Upper lobe of left lung (tissue), 6 donors: ENCODE results near the gene MYOD1. TPM values are rescaled to one million over a fixed set of nuclear protein-coding genes. Genes with fewer than 3 reads are reported as not detected.

Experiments used
- ATAC-seq, 2 donors: fragments of 200-7000 bp; cut with Tn5 transposase; one replicate each; pipeline ENCODE4 v1.9.1; 2022; ENCODE audit warnings: mild to moderate bottlenecking in 2 of 2, moderate library complexity in 2 of 2; ENCODE audit not compliant: low FRiP score in 2 of 2
- DNase-seq, 2 donors: peaks; one replicate each; pipeline ENCODE4 v3.0.0-alpha.2; 2019 to 2020
- H3K27ac ChIP-seq, 4 donors: fragments of 200-600 bp; sonication (generic); one replicate each; pipeline ENCODE4 v1.5.1; 2016 to 2019
- H3K27me3 ChIP-seq, 4 donors: fragments of 200-600 bp; sonication (generic); one replicate each; pipeline ENCODE4 v1.5.1; 2017 to 2019
- H3K36me3 ChIP-seq, 4 donors: fragments of 200-600 bp; sonication (generic); one replicate each; pipeline ENCODE4 v1.5.1; 2016 to 2019
- H3K4me1 ChIP-seq, 4 donors: fragments of 200-600 bp; sonication (generic); one replicate each; pipeline ENCODE4 v1.5.1; 2018 to 2019
- H3K4me3 ChIP-seq, 4 donors: fragments of 200-600 bp; sonication (generic); one replicate each; pipeline ENCODE4 v1.5.1; 2017 to 2019; ENCODE audit warnings: mild to moderate bottlenecking in 2 of 4, moderate library complexity in 1 of 4
- H3K9me3 ChIP-seq, 4 donors: fragments of 200-600 bp; sonication (generic); one replicate each; pipeline ENCODE4 v1.5.1; 2018 to 2019
- EP300 ChIP-seq, 4 donors: sonication (generic); formaldehyde crosslinking; IDR thresholded peaks; one replicate each; pipeline ENCODE4 v1.5.1; 2017; ENCODE audit warnings: antibody characterized with exemption in 4 of 4, control low read depth in 2 of 4
- POLR2A ChIP-seq, 4 donors: fragments of 450-650 bp; IDR thresholded peaks; one replicate each; pipeline ENCODE4 v1.5.1; 2016 to 2017; ENCODE audit warnings: antibody characterized with exemption in 4 of 4, mild to moderate bottlenecking in 2 of 4
- POLR2AphosphoS5 ChIP-seq, 2 donors: sonication (generic); formaldehyde crosslinking; IDR thresholded peaks; one replicate each; pipeline ENCODE4 v1.5.1; 2017; ENCODE audit warnings: antibody characterized with exemption in 2 of 2
- WGBS, 2 donors: methylation state at CpG; one replicate each; pipeline ENCODE4 v1.1.5; 2017 to 2018; 5-methylcytosine and 5-hydroxymethylcytosine counted together
- total RNA-seq, 6 donors: library from RNA; depleted of rRNA in 4 of 6; stranded (reverse); fragments of >200 nt in 4 of 6; gene quantifications; one replicate each; pipeline versions ENCODE4 v1.1.0 to v1.2.1, GENCODE V29; 2016 to 2021
- TF ChIP-seq, protein P1 (sequence below), 6 experiments: fragments of 450-650 bp in 4 of 6; fragments of 200-600 bp in 2 of 6; sonication (generic) in 2 of 6; IDR thresholded peaks; one replicate each; pipeline ENCODE4 v1.5.1; 2016 to 2019; ENCODE audit warnings: antibody characterized with exemption in 6 of 6
- donor health status: DM: no; HTN: no; CAD: no; lungs with moderate emphysema.
- donor health status: DM: no; HTN: yes; CAD: no; lungs with severe emphysema.

MYOD1 gene
- total RNA-seq, 6 donors from 2014 or later, result not detected

DNA sequence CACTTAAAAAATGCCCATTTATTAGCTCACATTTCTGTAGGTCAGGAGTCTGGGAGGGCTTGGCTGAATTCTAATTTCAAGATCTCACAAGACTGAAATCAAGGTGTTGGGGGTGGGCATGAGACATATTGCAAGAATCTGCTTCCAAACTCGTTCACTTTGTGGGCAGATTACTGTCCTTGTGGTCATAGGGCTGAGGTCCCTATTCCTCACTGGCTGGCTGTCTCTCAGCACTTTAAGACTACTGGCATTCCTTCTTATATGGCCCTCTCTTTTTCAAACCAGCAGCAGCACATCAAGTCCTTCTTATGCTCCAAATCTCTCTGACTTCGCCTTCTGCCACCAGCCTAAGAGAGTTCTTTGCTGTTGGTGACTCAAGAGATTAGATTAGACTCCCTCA, 27.8 kb upstream of the MYOD1 start:
- ATAC-seq, result no peak
- 54 to 64% methylated on average over 2 of the region's 2 CpGs for WGBS, 2 donors
- no peaks in the 10 kb centered on the region for H3K36me3 ChIP-seq
- no peak overlapping the region for H3K4me3 ChIP-seq
- no peak overlapping the region for H3K27ac ChIP-seq
- peaks cover 0 to 6% (median 0%) of the 10 kb centered on the region in 4 donors for H3K4me1 ChIP-seq
- no peaks in the 10 kb centered on the region for H3K9me3 ChIP-seq
- TF ChIP-seq POLR2AphosphoS5 (IDR thresholded peaks at IDR 0.05) (no peak), POLR2A (IDR thresholded peaks at IDR 0.05) (no peak), EP300 (IDR thresholded peaks at IDR 0.05) (no peak)
- TF ChIP-seq, protein P1, sequence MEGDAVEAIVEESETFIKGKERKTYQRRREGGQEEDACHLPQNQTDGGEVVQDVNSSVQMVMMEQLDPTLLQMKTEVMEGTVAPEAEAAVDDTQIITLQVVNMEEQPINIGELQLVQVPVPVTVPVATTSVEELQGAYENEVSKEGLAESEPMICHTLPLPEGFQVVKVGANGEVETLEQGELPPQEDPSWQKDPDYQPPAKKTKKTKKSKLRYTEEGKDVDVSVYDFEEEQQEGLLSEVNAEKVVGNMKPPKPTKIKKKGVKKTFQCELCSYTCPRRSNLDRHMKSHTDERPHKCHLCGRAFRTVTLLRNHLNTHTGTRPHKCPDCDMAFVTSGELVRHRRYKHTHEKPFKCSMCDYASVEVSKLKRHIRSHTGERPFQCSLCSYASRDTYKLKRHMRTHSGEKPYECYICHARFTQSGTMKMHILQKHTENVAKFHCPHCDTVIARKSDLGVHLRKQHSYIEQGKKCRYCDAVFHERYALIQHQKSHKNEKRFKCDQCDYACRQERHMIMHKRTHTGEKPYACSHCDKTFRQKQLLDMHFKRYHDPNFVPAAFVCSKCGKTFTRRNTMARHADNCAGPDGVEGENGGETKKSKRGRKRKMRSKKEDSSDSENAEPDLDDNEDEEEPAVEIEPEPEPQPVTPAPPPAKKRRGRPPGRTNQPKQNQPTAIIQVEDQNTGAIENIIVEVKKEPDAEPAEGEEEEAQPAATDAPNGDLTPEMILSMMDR (IDR thresholded peaks at IDR 0.05), result no peak
- no peak for DNase-seq
- H3K27me3 ChIP-seq, result peaks cover 0 to 15% (median 3%) of the 10 kb centered on the region in 4 donors

DNA sequence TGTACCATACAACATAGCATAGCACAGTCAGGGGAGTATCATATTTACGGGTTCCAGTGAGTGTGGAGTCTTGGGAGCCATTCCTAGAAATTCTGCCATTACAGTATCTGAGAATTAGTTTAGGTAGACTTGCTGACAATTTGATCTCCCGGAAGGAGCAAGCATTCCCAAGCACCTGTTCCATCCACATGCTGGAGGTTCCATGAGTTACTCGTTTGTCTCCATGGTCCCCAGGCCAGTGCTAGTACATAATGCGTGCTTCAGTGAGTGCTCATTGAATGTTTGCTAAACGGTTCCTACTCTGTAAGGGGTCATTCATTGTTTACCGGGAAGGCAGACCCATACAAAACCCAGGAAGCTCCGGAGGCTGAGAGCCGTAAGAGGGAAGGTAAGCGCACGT, 27.4 kb upstream of the MYOD1 start:
- DNase-seq (no peak), ATAC-seq (no peak)
- Histone ChIP-seq H3K27me3 (peaks cover 0 to 15% (median 3%) of the 10 kb centered on the region in 4 donors), H3K27ac (no peak overlapping the region), H3K4me1 (peaks cover 0 to 6% (median 0%) of the 10 kb centered on the region in 4 donors), H3K9me3 (no peaks in the 10 kb centered on the region), H3K36me3 (no peaks in the 10 kb centered on the region), H3K4me3 (no peak overlapping the region)
- TF ChIP-seq EP300 (IDR thresholded peaks at IDR 0.05) (no peak), POLR2AphosphoS5 (IDR thresholded peaks at IDR 0.05) (no peak), POLR2A (IDR thresholded peaks at IDR 0.05) (no peak)
- TF ChIP-seq, protein P1 (IDR thresholded peaks at IDR 0.05), result no peak
- WGBS, 2 donors, result 47 to 56% methylated on average over 10 of the region's 10 CpGs

DNA sequence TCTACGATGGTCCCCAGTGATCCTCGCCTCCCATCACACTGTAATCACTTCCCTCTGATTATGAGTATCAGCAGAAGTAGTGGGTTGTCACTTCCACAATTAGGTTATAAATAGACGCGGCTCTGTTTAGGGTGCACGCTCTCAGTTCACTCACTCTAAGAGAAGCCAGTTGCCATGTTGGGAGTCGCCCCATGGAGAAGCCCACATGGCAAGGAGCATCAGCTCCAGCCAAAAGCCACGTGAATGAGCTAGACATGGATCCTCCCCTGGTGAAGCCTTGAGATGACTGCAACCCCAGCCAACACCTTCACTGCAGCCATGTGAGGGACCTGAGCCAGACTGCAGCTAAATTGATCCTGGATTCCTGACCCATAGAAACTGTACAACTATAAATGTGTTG, 26.4 kb upstream of the MYOD1 start:
- 76 to 81% methylated on average over 7 of the region's 7 CpGs for WGBS, 2 donors
- no peaks in the 10 kb centered on the region for H3K36me3 ChIP-seq
- H3K27ac ChIP-seq, result no peak overlapping the region
- ATAC-seq (no peak), DNase-seq (no peak)
- peaks cover 0 to 15% (median 3%) of the 10 kb centered on the region in 4 donors for H3K27me3 ChIP-seq
- peaks cover 0 to 6% (median 0%) of the 10 kb centered on the region in 4 donors for H3K4me1 ChIP-seq
- no peaks in the 10 kb centered on the region for H3K9me3 ChIP-seq
- TF ChIP-seq POLR2A (IDR thresholded peaks at IDR 0.05), result no peak
- TF ChIP-seq, protein P1 (IDR thresholded peaks at IDR 0.05), result no peak
- no peak overlapping the region for H3K4me3 ChIP-seq

DNA sequence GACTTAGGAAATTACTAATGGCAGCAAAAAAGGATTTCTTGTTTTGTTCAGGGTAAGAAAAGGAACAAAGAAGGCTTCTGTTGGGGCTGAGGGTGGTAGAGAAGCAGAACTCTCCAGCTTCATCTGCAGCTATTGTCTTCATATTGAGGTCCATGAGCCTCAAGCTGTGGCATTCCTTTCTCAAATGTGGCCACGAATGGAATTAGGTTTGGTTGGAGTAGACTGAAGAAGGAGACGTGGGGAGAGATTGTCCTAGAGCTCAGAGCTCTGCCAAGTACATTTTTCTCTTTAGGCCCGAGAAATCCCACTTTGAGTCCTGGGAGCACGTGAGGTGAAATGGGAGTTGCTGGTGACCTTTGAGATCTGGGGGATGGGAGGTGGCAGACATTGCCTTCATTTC, 25.8 kb upstream of the MYOD1 start:
- Histone ChIP-seq H3K27me3 (peaks cover 0 to 15% (median 3%) of the 10 kb centered on the region in 4 donors), H3K9me3 (no peaks in the 10 kb centered on the region), H3K4me1 (peaks cover 0 to 6% (median 0%) of the 10 kb centered on the region in 4 donors), H3K27ac (no peak overlapping the region), H3K36me3 (no peaks in the 10 kb centered on the region), H3K4me3 (no peak overlapping the region)
- 70 to 78% methylated on average over 4 of the region's 4 CpGs for WGBS, 2 donors
- TF ChIP-seq, protein P1 (IDR thresholded peaks at IDR 0.05), result no peak
- no peak for TF ChIP-seq POLR2AphosphoS5 (IDR thresholded peaks at IDR 0.05)
- no peak for TF ChIP-seq EP300 (IDR thresholded peaks at IDR 0.05)
- no peak for TF ChIP-seq POLR2A (IDR thresholded peaks at IDR 0.05)
- no peak for ATAC-seq
- no peak for DNase-seq

DNA sequence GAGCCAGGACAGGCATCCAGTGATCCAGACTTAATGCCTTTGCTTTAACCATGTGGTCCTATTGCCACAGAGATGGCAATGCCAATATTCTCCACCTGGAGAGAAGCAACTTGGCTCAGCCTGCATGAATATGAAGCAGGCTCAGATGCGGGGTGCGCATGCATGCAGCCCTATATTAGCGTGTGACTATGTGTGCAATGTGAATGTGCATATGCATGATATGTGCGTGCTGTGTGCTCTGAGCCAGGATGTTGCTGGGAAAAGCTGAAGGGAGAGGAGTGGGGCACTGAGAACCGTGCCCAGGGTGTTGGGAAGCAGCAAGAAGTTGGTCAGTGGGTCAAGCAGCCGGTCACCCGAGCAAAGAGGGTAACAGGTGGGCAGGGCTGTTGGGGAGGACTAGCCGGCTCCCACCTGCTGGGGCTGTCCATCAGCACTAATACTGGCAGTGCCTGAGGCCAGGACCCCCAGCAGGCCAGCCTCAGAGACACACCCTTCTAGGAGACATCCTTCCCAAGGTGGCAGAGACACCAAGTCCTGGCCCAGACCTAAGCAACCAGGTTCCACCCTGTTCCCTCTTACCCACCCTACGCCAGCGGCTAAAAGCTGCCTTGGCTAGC, 24.8 kb upstream of the MYOD1 start:
- Histone ChIP-seq H3K9me3 (no peaks in the 10 kb centered on the region), H3K27ac (no peak overlapping the region), H3K36me3 (no peaks in the 10 kb centered on the region), H3K4me1 (peaks cover 0 to 6% (median 0%) of the 10 kb centered on the region in 4 donors), H3K4me3 (no peak overlapping the region), H3K27me3 (peaks cover 0 to 15% (median 3%) of the 10 kb centered on the region in 4 donors)
- DNase-seq (no peak), ATAC-seq (no peak)
- 85 to 88% methylated on average over 10 of the region's 10 CpGs for WGBS, 2 donors
- TF ChIP-seq POLR2A (IDR thresholded peaks at IDR 0.05) (no peak), EP300 (IDR thresholded peaks at IDR 0.05) (no peak), POLR2AphosphoS5 (IDR thresholded peaks at IDR 0.05) (no peak)
- TF ChIP-seq, protein P1 (IDR thresholded peaks at IDR 0.05), result no peak
